Lower leg skin (tissue), 3 donors: ENCODE results near the gene LILRB5.

Source experiments
- POLR2A ChIP-seq, 2 donors: fragments of 450-650 bp; IDR thresholded peaks; one replicate each; pipeline ENCODE4 v1.6.1; 2016 to 2017; ENCODE audit warnings: antibody characterized with exemption in 2 of 2, mild to moderate bottlenecking in 1 of 2, moderate library complexity in 1 of 2
- TF ChIP-seq, protein P1 (sequence below), 3 donors: fragments of 450-650 bp; IDR thresholded peaks; one replicate each; pipeline ENCODE4 v1.5.1; 2016; ENCODE audit warnings: antibody characterized with exemption in 3 of 3, mild to moderate bottlenecking in 3 of 3, moderate library complexity in 2 of 3

DNA sequence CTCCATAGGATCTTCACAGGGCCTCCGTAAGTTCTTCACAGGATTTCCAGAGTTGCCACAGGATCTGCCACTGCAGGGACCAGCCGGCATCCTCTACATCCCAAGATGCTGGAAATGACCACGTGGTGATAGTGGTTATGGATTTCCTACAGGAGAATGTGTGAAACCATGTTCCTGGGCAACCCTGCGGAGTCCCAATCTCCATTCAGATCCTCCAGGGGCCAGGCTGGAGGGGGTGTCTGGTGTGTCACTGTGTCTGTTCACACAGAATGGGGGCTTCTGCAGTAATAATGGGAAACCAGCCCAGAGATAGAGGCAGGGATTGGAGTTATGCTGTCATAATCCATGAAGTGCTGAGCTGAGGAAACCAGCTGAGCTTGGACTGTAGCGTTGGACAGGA lies 23.1 kb downstream of the LILRB5 start:
- TF ChIP-seq, protein P1, sequence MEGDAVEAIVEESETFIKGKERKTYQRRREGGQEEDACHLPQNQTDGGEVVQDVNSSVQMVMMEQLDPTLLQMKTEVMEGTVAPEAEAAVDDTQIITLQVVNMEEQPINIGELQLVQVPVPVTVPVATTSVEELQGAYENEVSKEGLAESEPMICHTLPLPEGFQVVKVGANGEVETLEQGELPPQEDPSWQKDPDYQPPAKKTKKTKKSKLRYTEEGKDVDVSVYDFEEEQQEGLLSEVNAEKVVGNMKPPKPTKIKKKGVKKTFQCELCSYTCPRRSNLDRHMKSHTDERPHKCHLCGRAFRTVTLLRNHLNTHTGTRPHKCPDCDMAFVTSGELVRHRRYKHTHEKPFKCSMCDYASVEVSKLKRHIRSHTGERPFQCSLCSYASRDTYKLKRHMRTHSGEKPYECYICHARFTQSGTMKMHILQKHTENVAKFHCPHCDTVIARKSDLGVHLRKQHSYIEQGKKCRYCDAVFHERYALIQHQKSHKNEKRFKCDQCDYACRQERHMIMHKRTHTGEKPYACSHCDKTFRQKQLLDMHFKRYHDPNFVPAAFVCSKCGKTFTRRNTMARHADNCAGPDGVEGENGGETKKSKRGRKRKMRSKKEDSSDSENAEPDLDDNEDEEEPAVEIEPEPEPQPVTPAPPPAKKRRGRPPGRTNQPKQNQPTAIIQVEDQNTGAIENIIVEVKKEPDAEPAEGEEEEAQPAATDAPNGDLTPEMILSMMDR (IDR thresholded peaks at IDR 0.05), result no peak
- TF ChIP-seq POLR2A (IDR thresholded peaks at IDR 0.05), result no peak
